Tibial artery (tissue), 4 donors: ENCODE results near the gene RYR2.

Source experiments
- DNase-seq, 2 donors: peaks; one replicate each; pipeline ENCODE4 v3.0.0-alpha.2; 2019
- H3K27ac ChIP-seq, 2 donors: fragments of 200-600 bp; sonication (generic) in 1 of 2; 1 replicate in 1 of 2; 2 replicates in 1 of 2; pipeline ENCODE4 v1.5.1; 2018 to 2019; ENCODE audit warnings: mild to moderate bottlenecking in 1 of 2
- H3K27me3 ChIP-seq, 2 donors: fragments of 200-600 bp; sonication (generic) in 1 of 2; one replicate each; pipeline versions ENCODE4 v1.5.1 to v1.6.0; 2016 to 2019
- H3K36me3 ChIP-seq, 3 donors: fragments of 200-600 bp; sonication (generic) in 2 of 3; one replicate each; pipeline ENCODE4 v1.5.1; 2016 to 2019; ENCODE audit warnings: mild to moderate bottlenecking in 2 of 3
- H3K4me1 ChIP-seq, 4 donors: fragments of 200-600 bp; sonication (generic) in 2 of 4; 1 replicate in 3 of 4; 2 replicates in 1 of 4; pipeline ENCODE4 v1.5.1; 2016 to 2019
- H3K4me3 ChIP-seq, 2 donors: fragments of 200-600 bp; sonication (generic) in 1 of 2; 1 replicate in 1 of 2; 2 replicates in 1 of 2; pipeline ENCODE4 v1.5.1; 2018 to 2019; ENCODE audit warnings: mild to moderate bottlenecking in 2 of 2
- H3K9me3 ChIP-seq, 3 donors: fragments of 200-600 bp; sonication (generic) in 1 of 3; one replicate each; pipeline ENCODE4 v1.5.1; 2016 to 2019
- CTCF ChIP-seq, 2 experiments: fragments of 200-600 bp in 1 of 2; fragments of 450-650 bp in 1 of 2; IDR thresholded peaks; one replicate each; pipeline ENCODE4 v1.5.1; 2017 to 2019; ENCODE audit warnings: antibody characterized with exemption in 2 of 2, mild to moderate bottlenecking in 1 of 2, moderate library complexity in 1 of 2
- intact Hi-C: fragments of 100-400 bp; cut with DNase I; formaldehyde crosslinking; loops from one replicate; pipeline ENCODE4 v1.15.0; 2023; ENCODE audit warnings: low total_unique reads

RYR2 gene

GRCh38 chr1:237852342-237852741 is 810.4 kb downstream of the RYR2 start:
- Histone ChIP-seq H3K4me1 (no peaks in the 10 kb centered on the region), H3K27me3 (no peaks in the 10 kb centered on the region), H3K9me3 (no peaks in the 10 kb centered on the region), H3K27ac (no peak overlapping the region), H3K36me3 (no peaks in the 10 kb centered on the region), H3K4me3 (no peak overlapping the region)
- no peak for DNase-seq
- no peak for TF ChIP-seq CTCF (IDR thresholded peaks at IDR 0.05)
- intact Hi-C loops = no loop called here

GRCh38 chr1:237857455-237857854 is 815.5 kb downstream of the RYR2 start:
- H3K36me3 ChIP-seq = no peaks in the 10 kb centered on the region
- H3K27ac ChIP-seq = no peak overlapping the region
- H3K9me3 ChIP-seq = no peaks in the 10 kb centered on the region
- no peaks in the 10 kb centered on the region for H3K4me1 ChIP-seq
- no peak for DNase-seq
- intact Hi-C loops = no loop called here
- H3K4me3 ChIP-seq = no peak overlapping the region
- no peak for TF ChIP-seq CTCF (IDR thresholded peaks at IDR 0.05)
- peaks cover 0 to 3% of the 10 kb centered on the region in 2 donors for H3K27me3 ChIP-seq

GRCh38 chr1:237858992-237859391 is 817.0 kb downstream of the RYR2 start:
- no peak overlapping the region for H3K4me3 ChIP-seq
- no peaks in the 10 kb centered on the region for H3K36me3 ChIP-seq
- no peak for DNase-seq
- H3K4me1 ChIP-seq = peaks cover 0 to under 1% (median under 1%) of the 10 kb centered on the region in 4 donors
- intact Hi-C loops = no loop called here
- H3K27me3 ChIP-seq = peaks cover 0 to 3% of the 10 kb centered on the region in 2 donors
- no peak overlapping the region for H3K27ac ChIP-seq
- no peak for TF ChIP-seq CTCF (IDR thresholded peaks at IDR 0.05)
- H3K9me3 ChIP-seq = no peaks in the 10 kb centered on the region

- intact Hi-C loops = no loop called here
- DNase-seq = no peak
- Histone ChIP-seq H3K4me1 (peaks cover 0 to 7% (median 3%) of the 10 kb centered on the region in 4 donors), H3K36me3 (no peaks in the 10 kb centered on the region), H3K9me3 (no peaks in the 10 kb centered on the region), H3K27ac (no peak overlapping the region), H3K4me3 (no peak overlapping the region), H3K27me3 (peaks cover 0 to 3% of the 10 kb centered on the region in 2 donors)
- no peak for TF ChIP-seq CTCF (IDR thresholded peaks at IDR 0.05)
Observed at GRCh38 chr1:237861944-237862343, 820.0 kb downstream of the RYR2 start.

- no peak for TF ChIP-seq CTCF (IDR thresholded peaks at IDR 0.05)
- Histone ChIP-seq H3K4me1 (peaks cover 0 to 7% (median 3%) of the 10 kb centered on the region in 4 donors), H3K27ac (no peak overlapping the region), H3K9me3 (no peaks in the 10 kb centered on the region), H3K36me3 (no peaks in the 10 kb centered on the region), H3K4me3 (no peak overlapping the region), H3K27me3 (no peaks in the 10 kb centered on the region)
- intact Hi-C loops = no loop called here
- DNase-seq = no peak
Observed at GRCh38 chr1:237863234-237863633, 821.2 kb downstream of the RYR2 start.
